Endodermal cell (in vitro differentiated cells): Measurements from ENCODE around the gene DENND6B. TPM values are rescaled to one million over a fixed set of nuclear protein-coding genes. Genes with fewer than 3 reads are reported as not detected.

Experiments used
- DNase-seq: peaks from one replicate; pipeline ENCODE4 v3.0.0-alpha.2; 2017
- H3K27ac ChIP-seq: 2 replicates; pipeline ENCODE4 v1.5.1; 2013; ENCODE audit warnings: mild to moderate bottlenecking, low read depth, low read length, moderate library complexity
- H3K27me3 ChIP-seq: 2 replicates; pipeline ENCODE4 v1.6.1; 2013; ENCODE audit warnings: mild to moderate bottlenecking, low read length, moderate library complexity; ENCODE audit not compliant: insufficient read depth, control insufficient read depth, poor library complexity, severe bottlenecking
- H3K36me3 ChIP-seq: 2 replicates; pipeline ENCODE4 v1.7.0; 2013; ENCODE audit warnings: mild to moderate bottlenecking, low read length, moderate library complexity; ENCODE audit not compliant: control insufficient read depth, insufficient read depth
- H3K4me1 ChIP-seq: one replicate; pipeline ENCODE4 v1.7.0; 2013; ENCODE audit warnings: low read length; ENCODE audit not compliant: control insufficient read depth, insufficient read depth
- H3K4me3 ChIP-seq: 2 replicates; pipeline ENCODE4 v1.5.1; 2013; ENCODE audit warnings: mild to moderate bottlenecking, low read length, moderate library complexity
- H3K9ac ChIP-seq: 2 replicates; pipeline ENCODE4 v1.6.1; 2013; ENCODE audit warnings: mild to moderate bottlenecking, low read length, moderate library complexity; ENCODE audit not compliant: poor library complexity, severe bottlenecking; ENCODE audit errors: extremely low read depth
- H3K9me3 ChIP-seq: 2 replicates; pipeline ENCODE4 v1.6.1; 2013; ENCODE audit warnings: mild to moderate bottlenecking, low read length, moderate library complexity; ENCODE audit not compliant: control insufficient read depth
- H3K27ac Mint-ChIP-seq: 2 replicates; pipeline ENCODE4 v1.8.0; 2020; ENCODE audit warnings: mixed read lengths
- H3K27me3 Mint-ChIP-seq: 2 replicates; pipeline ENCODE4 v1.8.0; 2021; ENCODE audit warnings: mild to moderate bottlenecking, mixed read lengths; ENCODE audit not compliant: insufficient read depth
- H3K36me3 Mint-ChIP-seq: 2 replicates; pipeline ENCODE4 v1.8.0; 2020; ENCODE audit warnings: low read depth, mixed read lengths
- H3K4me1 Mint-ChIP-seq: 2 replicates; pipeline ENCODE4 v1.8.0; 2020; ENCODE audit warnings: mixed read lengths
- H3K4me3 Mint-ChIP-seq: 2 replicates; pipeline ENCODE4 v1.8.0; 2020; ENCODE audit warnings: mild to moderate bottlenecking, moderate library complexity, mixed read lengths
- H3K9me3 Mint-ChIP-seq: 2 replicates; pipeline ENCODE4 v1.8.0; 2020; ENCODE audit warnings: mild to moderate bottlenecking, mixed read lengths
- WGBS, 2 experiments: methylation state at CpG; one replicate each; pipeline versions ENCODE4 v1.1.5 to v1.1.7; 2013; ENCODE audit warnings: missing lambda C conversion rate in 2 of 2, mixed read lengths in 1 of 2; ENCODE audit not compliant: insufficient coverage in 1 of 2, insufficient read length in 1 of 2; 5-methylcytosine and 5-hydroxymethylcytosine counted together
- total RNA-seq, 2 donors: library from RNA; stranded (reverse); fragmentation: NEBNext Ultra II Directional in 1 of 2; extraction: Animal tissue kit (Norgen Biotek cat#: 25700) in 1 of 2; gene quantifications; 2 replicates in 1 of 2; 3 replicates in 1 of 2; pipeline ENCODE4 v1.2.1, GENCODE V29; 2021
- TF ChIP-seq, protein P1 (sequence below): fragments of 200-600 bp; sonication (generic); conservative IDR thresholded peaks from 2 replicates; pipeline ENCODE4 v1.5.0; 2021; ENCODE audit warnings: antibody characterized with exemption, mild to moderate bottlenecking

DENND6B gene
- total RNA-seq, 2 donors from 2014 or later: 8.3 to 14.2 TPM

DNA sequence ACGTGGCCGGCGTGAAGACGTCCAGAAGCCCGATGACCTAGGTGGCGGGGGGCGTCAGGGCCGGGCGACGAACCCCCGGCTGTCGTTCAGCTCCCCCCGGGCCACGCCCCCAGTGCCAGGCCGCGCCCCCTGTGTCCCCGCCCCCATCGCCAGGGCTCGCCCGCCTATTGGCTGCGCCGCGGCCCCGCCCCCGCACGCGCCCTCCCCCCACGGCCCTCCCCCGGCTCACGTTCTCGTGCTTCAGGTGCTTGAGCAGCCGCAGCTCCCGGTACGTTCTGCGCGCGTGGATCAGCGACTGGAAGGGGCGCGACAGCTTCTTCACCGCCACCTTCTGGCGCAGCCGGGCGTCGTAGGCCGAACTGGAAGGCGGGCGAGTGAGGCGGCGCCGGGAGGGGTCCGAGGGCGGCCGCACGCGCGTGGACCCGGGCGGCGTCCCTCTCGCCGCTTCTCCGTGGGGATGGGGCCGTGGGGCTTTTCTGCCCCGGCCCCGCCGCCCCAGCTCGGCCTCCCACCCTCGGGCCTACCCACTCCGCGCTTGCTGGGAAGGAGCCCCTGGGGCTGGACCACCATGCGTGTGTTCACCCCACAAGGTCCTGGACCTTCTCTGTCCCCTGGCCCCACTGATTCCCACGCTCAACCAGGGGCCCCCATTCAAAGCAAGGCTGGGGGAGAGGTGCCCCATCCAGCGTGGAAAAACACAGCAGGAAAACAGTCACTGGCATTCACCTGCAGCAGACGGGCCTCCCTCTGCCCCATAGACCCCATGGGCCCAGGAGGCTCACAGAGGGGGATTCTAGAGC is 59.0 kb downstream of the DENND6B start:
- Mint-ChIP-seq H3K27me3 (peaks cover 72% of the 10 kb centered on the region), H3K36me3 (no peaks in the 10 kb centered on the region), H3K9me3 (no peaks in the 10 kb centered on the region), H3K27ac (no peak overlapping the region), H3K4me1 (no peaks in the 10 kb centered on the region), H3K4me3 (no peak overlapping the region)
- no peaks in the 10 kb centered on the region for H3K9me3 ChIP-seq
- peaks cover 5% of the 10 kb centered on the region for H3K4me1 ChIP-seq
- no peak overlapping the region for H3K27ac ChIP-seq
- H3K4me3 ChIP-seq: no peak overlapping the region
- WGBS, 2 experiments: 53 to 58% methylated on average over 37 to 71 of the region's 75 CpGs
- peak; percentile 84 for DNase-seq
- H3K27me3 ChIP-seq: peaks cover 44% of the 10 kb centered on the region
- H3K9ac ChIP-seq: no peak overlapping the region
- TF ChIP-seq, protein P1, sequence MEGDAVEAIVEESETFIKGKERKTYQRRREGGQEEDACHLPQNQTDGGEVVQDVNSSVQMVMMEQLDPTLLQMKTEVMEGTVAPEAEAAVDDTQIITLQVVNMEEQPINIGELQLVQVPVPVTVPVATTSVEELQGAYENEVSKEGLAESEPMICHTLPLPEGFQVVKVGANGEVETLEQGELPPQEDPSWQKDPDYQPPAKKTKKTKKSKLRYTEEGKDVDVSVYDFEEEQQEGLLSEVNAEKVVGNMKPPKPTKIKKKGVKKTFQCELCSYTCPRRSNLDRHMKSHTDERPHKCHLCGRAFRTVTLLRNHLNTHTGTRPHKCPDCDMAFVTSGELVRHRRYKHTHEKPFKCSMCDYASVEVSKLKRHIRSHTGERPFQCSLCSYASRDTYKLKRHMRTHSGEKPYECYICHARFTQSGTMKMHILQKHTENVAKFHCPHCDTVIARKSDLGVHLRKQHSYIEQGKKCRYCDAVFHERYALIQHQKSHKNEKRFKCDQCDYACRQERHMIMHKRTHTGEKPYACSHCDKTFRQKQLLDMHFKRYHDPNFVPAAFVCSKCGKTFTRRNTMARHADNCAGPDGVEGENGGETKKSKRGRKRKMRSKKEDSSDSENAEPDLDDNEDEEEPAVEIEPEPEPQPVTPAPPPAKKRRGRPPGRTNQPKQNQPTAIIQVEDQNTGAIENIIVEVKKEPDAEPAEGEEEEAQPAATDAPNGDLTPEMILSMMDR: peak; percentile 53
- no peaks in the 10 kb centered on the region for H3K36me3 ChIP-seq

DNA sequence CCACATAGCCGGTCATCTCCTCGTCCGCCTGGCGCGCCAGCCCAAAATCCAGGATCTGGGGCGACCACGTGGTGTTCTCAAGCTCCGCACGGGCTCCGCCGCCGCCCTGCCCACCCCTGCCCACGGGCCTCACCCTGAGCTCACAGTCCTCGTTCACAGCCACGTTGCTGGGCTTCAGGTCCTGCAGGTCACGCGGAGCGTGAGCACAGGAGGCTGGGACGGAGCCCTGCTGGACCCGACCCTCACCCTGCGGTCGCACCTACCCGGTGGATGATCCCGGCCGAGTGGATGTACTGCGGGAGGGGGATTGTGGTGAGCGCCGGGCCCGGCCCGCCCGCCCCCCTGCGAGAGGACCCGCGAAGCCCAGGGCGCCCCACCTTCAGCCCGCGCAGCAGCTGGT is 59.8 kb downstream of the DENND6B start:
- 87 to 91% methylated on average over 24 to 37 of the region's 37 CpGs for WGBS, 2 experiments
- no peaks in the 10 kb centered on the region for H3K9me3 Mint-ChIP-seq
- H3K27me3 ChIP-seq: peaks cover 44% of the 10 kb centered on the region
- peaks cover 71% of the 10 kb centered on the region for H3K27me3 Mint-ChIP-seq
- peaks cover 5% of the 10 kb centered on the region for H3K4me1 Mint-ChIP-seq
- no peaks in the 10 kb centered on the region for H3K9me3 ChIP-seq
- no peak for DNase-seq
- no peak overlapping the region for H3K27ac Mint-ChIP-seq
- no peak overlapping the region for H3K4me3 ChIP-seq
- no peak overlapping the region for H3K9ac ChIP-seq
- TF ChIP-seq, protein P1: no peak
- H3K4me1 ChIP-seq: peaks cover 5% of the 10 kb centered on the region
- no peak overlapping the region for H3K27ac ChIP-seq
- H3K4me3 Mint-ChIP-seq: no peak overlapping the region
- H3K36me3 Mint-ChIP-seq: no peaks in the 10 kb centered on the region
- H3K36me3 ChIP-seq: no peaks in the 10 kb centered on the region

DNA sequence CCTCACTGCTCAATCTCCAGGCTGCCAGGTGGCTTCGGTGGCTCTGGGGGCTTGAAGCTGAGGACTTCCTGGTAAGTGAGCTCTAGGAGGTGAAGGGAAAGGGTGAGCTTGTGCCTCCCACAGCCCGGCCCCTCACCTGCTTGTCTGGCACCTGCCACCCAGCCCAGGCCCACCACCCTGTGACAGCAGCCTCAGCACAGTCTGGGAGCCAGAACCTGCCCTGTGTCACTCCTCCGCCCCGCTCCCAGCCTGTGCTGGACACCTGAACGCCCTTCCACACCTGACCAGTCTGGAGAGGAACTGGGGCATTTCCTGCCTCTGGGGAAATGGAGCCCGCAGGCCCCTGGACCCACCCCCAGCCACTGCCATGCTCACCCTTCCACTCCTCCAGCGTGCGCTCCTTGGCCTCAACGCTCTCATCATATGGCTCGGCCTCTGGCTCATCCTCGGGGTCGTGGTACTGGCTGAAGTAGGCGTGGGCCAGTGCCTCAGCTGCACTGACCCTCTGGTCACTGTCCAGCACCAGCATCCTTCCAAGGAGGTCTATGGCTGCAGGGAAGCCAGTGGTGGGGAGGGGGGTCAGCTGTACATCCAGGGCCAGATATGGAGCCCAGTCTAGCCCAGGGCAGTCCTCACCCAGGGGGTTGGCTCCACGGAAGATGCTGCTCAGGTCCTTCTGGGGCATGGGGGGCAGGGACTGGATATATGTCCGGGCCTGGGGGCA is 61.7 kb downstream of the DENND6B start:
- TF ChIP-seq, protein P1: no peak
- 86 to 89% methylated on average over 8 to 15 of the region's 15 CpGs for WGBS, 2 experiments
- no peaks in the 10 kb centered on the region for H3K4me1 ChIP-seq
- no peaks in the 10 kb centered on the region for H3K9me3 Mint-ChIP-seq
- H3K27me3 Mint-ChIP-seq: peaks cover 62% of the 10 kb centered on the region
- peaks cover 5% of the 10 kb centered on the region for H3K4me1 Mint-ChIP-seq
- no peak overlapping the region for H3K4me3 Mint-ChIP-seq
- no peak overlapping the region for H3K4me3 ChIP-seq
- DNase-seq: no peak
- H3K9ac ChIP-seq: no peak overlapping the region
- no peak overlapping the region for H3K27ac ChIP-seq
- H3K36me3 Mint-ChIP-seq: no peaks in the 10 kb centered on the region
- H3K27ac Mint-ChIP-seq: no peak overlapping the region
- H3K36me3 ChIP-seq: no peaks in the 10 kb centered on the region
- H3K27me3 ChIP-seq: peaks cover 30% of the 10 kb centered on the region
- no peaks in the 10 kb centered on the region for H3K9me3 ChIP-seq
